ENCODE data around the gene GPR15LG. TPM values are rescaled to one million over a fixed set of nuclear protein-coding genes. Genes with fewer than 3 reads are reported as not detected.
A peak's percentile ranks its signal among the peaks of the same experiment; 100 is the strongest.
"Not testable (repeated sequence)": the region's sequence is repeated elsewhere in the genome, so short reads cannot be mapped to it uniquely, and the experiment has no call there.

The GPR15LG gene
- total RNA-seq, 4 donors from 2014 or later = 2.0 to 19.3 (median 8.6) TPM

- peak in 1 of 2 donors; percentile 44 for DNase-seq (ENCODE audit: low spot score in 2 of 2)
- WGBS = 55% methylated on average over 3 of the region's 4 CpGs
- H3K4me3 ChIP-seq = no peak overlapping the region
- no peaks in the 10 kb centered on the region for H3K36me3 ChIP-seq
- TF ChIP-seq POLR2A (IDR thresholded peaks at IDR 0.05) (no peak), EP300 (IDR thresholded peaks at IDR 0.05) (no peak), CTCF (IDR thresholded peaks at IDR 0.05) (no peak), POLR2AphosphoS5 (IDR thresholded peaks at IDR 0.05) (no peak)
- no peaks in the 10 kb centered on the region for H3K9me3 ChIP-seq
- H3K27me3 ChIP-seq = no peaks in the 10 kb centered on the region
- peaks cover 30% of the 10 kb centered on the region for H3K4me1 ChIP-seq
- H3K27ac ChIP-seq = no peak overlapping the region
These were observed 2.8 kb downstream of the GPR15LG start for GRCh38 chr10:84176351-84176750.

- no peak for TF ChIP-seq POLR2A (IDR thresholded peaks at IDR 0.05)
- no peak for TF ChIP-seq POLR2AphosphoS5 (IDR thresholded peaks at IDR 0.05)
- TF ChIP-seq EP300 (IDR thresholded peaks at IDR 0.05) = no peak
- TF ChIP-seq CTCF (IDR thresholded peaks at IDR 0.05) = no peak
- Histone ChIP-seq H3K27me3 (no peaks in the 10 kb centered on the region), H3K4me3 (no peak overlapping the region), H3K9me3 (no peaks in the 10 kb centered on the region), H3K27ac (peak overlapping the region; percentile 11), H3K36me3 (no peaks in the 10 kb centered on the region), H3K4me1 (peaks cover 30% of the 10 kb centered on the region)
- no CpG with 5 or more reads among the region's 4 CpGs for WGBS
- DNase-seq (ENCODE audit: low spot score in 2 of 2) = peak in 1 of 2 donors; percentile 65
These were observed 3.4 kb downstream of the GPR15LG start for GRCh38 chr10:84176836-84177474.

- no peak for TF ChIP-seq EP300 (IDR thresholded peaks at IDR 0.05)
- no peak for TF ChIP-seq CTCF (IDR thresholded peaks at IDR 0.05)
- no peak for TF ChIP-seq POLR2AphosphoS5 (IDR thresholded peaks at IDR 0.05)
- no peak for TF ChIP-seq POLR2A (IDR thresholded peaks at IDR 0.05)
- no peaks in the 10 kb centered on the region for H3K9me3 ChIP-seq
- peak overlapping the region; percentile 46 for H3K27ac ChIP-seq
- no peak overlapping the region for H3K4me3 ChIP-seq
- no peaks in the 10 kb centered on the region for H3K27me3 ChIP-seq
- H3K36me3 ChIP-seq = no peaks in the 10 kb centered on the region
- peaks cover 30% of the 10 kb centered on the region for H3K4me1 ChIP-seq
- 84% methylated on average over 3 of the region's 8 CpGs for WGBS
- DNase-seq (ENCODE audit: low spot score in 2 of 2) = peak in 1 of 2 donors; percentile 65
These were observed 4.0 kb downstream of the GPR15LG start for GRCh38 chr10:84177541-84178141.

GRCh38 chr10:84178160-84178609, 4.6 kb downstream of the GPR15LG start:
- 87% methylated on average over 3 of the region's 3 CpGs for WGBS
- no peak for DNase-seq (ENCODE audit: low spot score in 2 of 2)
- TF ChIP-seq EP300 (IDR thresholded peaks at IDR 0.05) (no peak), CTCF (IDR thresholded peaks at IDR 0.05) (no peak), POLR2A (IDR thresholded peaks at IDR 0.05) (no peak), POLR2AphosphoS5 (IDR thresholded peaks at IDR 0.05) (no peak)
- Histone ChIP-seq H3K36me3 (no peaks in the 10 kb centered on the region), H3K27me3 (no peaks in the 10 kb centered on the region), H3K4me3 (no peak overlapping the region), H3K27ac (peak overlapping the region; percentile 74), H3K9me3 (no peaks in the 10 kb centered on the region), H3K4me1 (peaks cover 30% of the 10 kb centered on the region)

- Histone ChIP-seq H3K27ac (peak overlapping the region; percentile 82), H3K9me3 (no peaks in the 10 kb centered on the region), H3K4me1 (peaks cover 30% of the 10 kb centered on the region), H3K4me3 (no peak overlapping the region), H3K27me3 (no peaks in the 10 kb centered on the region), H3K36me3 (no peaks in the 10 kb centered on the region)
- WGBS = 26% methylated on average over 12 of the region's 12 CpGs
- peak in 1 of 2 donors; percentile 80 for DNase-seq (ENCODE audit: low spot score in 2 of 2)
- TF ChIP-seq POLR2A (IDR thresholded peaks at IDR 0.05) (no peak), POLR2AphosphoS5 (IDR thresholded peaks at IDR 0.05) (peak in 1 of 3 donors; percentile 63), CTCF (IDR thresholded peaks at IDR 0.05) (no peak), EP300 (IDR thresholded peaks at IDR 0.05) (no peak)
These were observed 5.6 kb downstream of the GPR15LG start for GRCh38 chr10:84179059-84179710.

- 89% methylated on average over 10 of the region's 22 CpGs for WGBS
- H3K36me3 ChIP-seq; H3K4me3 ChIP-seq; DNase-seq (ENCODE audit: low spot score in 2 of 2); H3K27me3 ChIP-seq; H3K27ac ChIP-seq; H3K9me3 ChIP-seq: not testable (repeated sequence)
- H3K4me1 ChIP-seq = peaks cover 30% of the 10 kb centered on the region
These were observed 6.8 kb downstream of the GPR15LG start for GRCh38 chr10:84180386-84180785.

All from suprapubic skin (tissue), 4 donors.